Ishikawa (cell line): ENCODE results near the gene WFIKKN1.
A peak's percentile ranks its signal among the peaks of the same experiment; 100 is the strongest.

Experiments used
- CEBPB ChIP-seq: IDR thresholded peaks from 2 replicates; pipeline ENCODE4 v1.6.1; 2012
- CREB1 ChIP-seq: IDR thresholded peaks from 2 replicates; pipeline ENCODE4 v1.6.1; 2012; ENCODE audit warnings: low read depth
- EGR1 ChIP-seq: IDR thresholded peaks from 2 replicates; pipeline ENCODE4 v1.6.1; 2012
- EP300 ChIP-seq: IDR thresholded peaks from 2 replicates; pipeline ENCODE4 v1.6.1; 2012; ENCODE audit warnings: borderline replicate concordance
- FOXM1 ChIP-seq: IDR thresholded peaks from 2 replicates; pipeline ENCODE4 v1.6.1; 2012; ENCODE audit warnings: low read depth, borderline replicate concordance
- MAX ChIP-seq: IDR thresholded peaks from 2 replicates; pipeline ENCODE4 v1.6.1; 2012
- NFIC ChIP-seq: IDR thresholded peaks from 2 replicates; pipeline ENCODE4 v1.6.1; 2012
- RAD21 ChIP-seq: IDR thresholded peaks from 2 replicates; pipeline ENCODE4 v1.6.1; 2012; ENCODE audit warnings: low read depth
- REST ChIP-seq: IDR thresholded peaks from 2 replicates; pipeline ENCODE4 v1.6.1; 2012; ENCODE audit warnings: low read depth, mild to moderate bottlenecking
- TAF1 ChIP-seq: IDR thresholded peaks from 2 replicates; pipeline ENCODE4 v1.6.1; 2012; ENCODE audit warnings: low read depth, mild to moderate bottlenecking
- TCF12 ChIP-seq: IDR thresholded peaks from 2 replicates; pipeline ENCODE4 v1.6.1; 2012; ENCODE audit warnings: low read depth
- TEAD4 ChIP-seq: IDR thresholded peaks from 2 replicates; pipeline ENCODE4 v1.6.1; 2012
- USF1 ChIP-seq: IDR thresholded peaks from 2 replicates; pipeline ENCODE4 v1.6.1; 2012
- YY1 ChIP-seq: IDR thresholded peaks from 2 replicates; pipeline ENCODE4 v1.6.1; 2012; ENCODE audit warnings: low read depth
- ZBTB7A ChIP-seq: IDR thresholded peaks from 2 replicates; pipeline ENCODE4 v1.6.1; 2012; ENCODE audit warnings: low read depth

WFIKKN1 gene

GRCh38 chr16:641326-642188, 10.8 kb downstream of the WFIKKN1 start, which contains the start of gene MCRIP2:
TSS of gene MCRIP2 (plus strand) at chr16:641828. CDS start at chr16:641992, 164 bp downstream.
- TF ChIP-seq EP300 (no peak), ZBTB7A (0 out of 2 replicates have a peak, but pooled peaks have one; percentile 52), MAX (peak; percentile 79), YY1 (peak; percentile 79), REST (no peak), TCF12 (peak; percentile 34; the same call in 1 of the 2 replicates), FOXM1 (no peak), CREB1 (no peak), CEBPB (no peak), TEAD4 (no peak), NFIC (peak; percentile 25; the same call in 1 of the 2 replicates), USF1 (no peak), RAD21 (no peak), EGR1 (peak; percentile 90), TAF1 (peak; percentile 55; the same call in 1 of the 2 replicates)

- no peak for TF ChIP-seq RAD21
- no peak for TF ChIP-seq NFIC
- 0 out of 2 replicates have a peak, but pooled peaks have one; percentile 15 for TF ChIP-seq TEAD4
- TF ChIP-seq CREB1 = no peak
- TF ChIP-seq FOXM1 = no peak
- TF ChIP-seq EGR1 = no peak
- TF ChIP-seq ZBTB7A = no peak
- TF ChIP-seq EP300 = no peak
- TF ChIP-seq REST = no peak
- peak; percentile 94 for TF ChIP-seq MAX
- no peak; the same call in none of the 2 replicates for TF ChIP-seq TCF12
- peak; percentile 16; the same call in 1 of the 2 replicates for TF ChIP-seq YY1
- TF ChIP-seq CEBPB = no peak
- TF ChIP-seq USF1 = peak; percentile 88
- TF ChIP-seq TAF1 = no peak
Measured at GRCh38 chr16:642189-643049, 11.6 kb downstream of the WFIKKN1 start.

- TF ChIP-seq EP300 (no peak), FOXM1 (no peak), MAX (no peak), TAF1 (no peak), TEAD4 (no peak), NFIC (no peak), CREB1 (no peak), ZBTB7A (no peak), RAD21 (no peak), TCF12 (no peak), USF1 (no peak), YY1 (no peak), EGR1 (no peak), CEBPB (no peak), REST (no peak)
Measured at GRCh38 chr16:643050-643368, 12.2 kb downstream of the WFIKKN1 start.
